HG03439 (cell line): Measurements from ENCODE around the gene INO80.

ENCODE experiments used
- ATAC-seq: cut with Tn5 transposase; IDR thresholded peaks from one replicate; pipeline ENCODE4 v1.9.1; 2021; ENCODE audit warnings: mild to moderate bottlenecking, moderate library complexity; ENCODE audit not compliant: unreplicated experiment

Gene INO80

GRCh38 chr15:41048852-41049251 lies 67.2 kb downstream of the INO80 start:
- no peak for ATAC-seq

GRCh38 chr15:41048397-41048796 lies 67.7 kb downstream of the INO80 start:
- ATAC-seq = no peak

GRCh38 chr15:41047474-41047873 lies 68.6 kb downstream of the INO80 start:
- no peak for ATAC-seq

GRCh38 chr15:41043276-41043951 lies 72.7 kb downstream of the INO80 start:
- no peak for ATAC-seq

- no peak for ATAC-seq
These were observed 73.2 kb downstream of the INO80 start for GRCh38 chr15:41042851-41043250.

- ATAC-seq = no peak
These were observed 77.0 kb downstream of the INO80 start for GRCh38 chr15:41039121-41039520.

- ATAC-seq = no peak
These were observed 84.1 kb downstream of the INO80 start for GRCh38 chr15:41032079-41032328.

- ATAC-seq = no peak
These were observed 84.6 kb downstream of the INO80 start for GRCh38 chr15:41031232-41032078.

- no peak for ATAC-seq
These were observed 87.2 kb downstream of the INO80 start for GRCh38 chr15:41028853-41029252.

GRCh38 chr15:41025393-41025792 lies 90.7 kb downstream of the INO80 start:
- ATAC-seq = no peak

GRCh38 chr15:41024885-41025284 lies 91.2 kb downstream of the INO80 start:
- no peak for ATAC-seq

GRCh38 chr15:41024131-41024530 lies 91.9 kb downstream of the INO80 start:
- no peak for ATAC-seq

GRCh38 chr15:41022487-41023090 lies 93.5 kb downstream of the INO80 start:
- no peak for ATAC-seq

GRCh38 chr15:41020829-41021228 lies 95.3 kb downstream of the INO80 start:
- no peak for ATAC-seq

GRCh38 chr15:41020311-41020710 lies 95.8 kb downstream of the INO80 start:
- no peak for ATAC-seq

- ATAC-seq = no peak
These were observed 96.9 kb downstream of the INO80 start for GRCh38 chr15:41019174-41019573.

GRCh38 chr15:41018534-41018933 lies 97.5 kb downstream of the INO80 start:
- no peak for ATAC-seq

- no peak for ATAC-seq
These were observed 98.9 kb downstream of the INO80 start for GRCh38 chr15:41017066-41017735.

- no peak for ATAC-seq
These were observed 102.2 kb downstream of the INO80 start for GRCh38 chr15:41013691-41014414.

- ATAC-seq = no peak
These were observed 104.8 kb downstream of the INO80 start for GRCh38 chr15:41011055-41011815.
